Colonic mucosa (tissue), 4 donors: ENCODE data around the gene ART4. TPM values are rescaled to one million over a fixed set of nuclear protein-coding genes. Genes with fewer than 3 reads are reported as not detected.

Experiments used
- DNase-seq: peaks from one replicate; pipeline ENCODE4 v3.0.0-alpha.2; 2020
- H3K27ac ChIP-seq: fragments of 200-600 bp; one replicate; pipeline ENCODE4 v1.8.0; 2021
- H3K27me3 ChIP-seq: fragments of 200-600 bp; one replicate; pipeline ENCODE4 v1.8.0; 2021
- H3K36me3 ChIP-seq: fragments of 200-600 bp; one replicate; pipeline ENCODE4 v1.8.0; 2021
- H3K4me1 ChIP-seq: fragments of 200-600 bp; one replicate; pipeline ENCODE4 v1.8.0; 2021; ENCODE audit warnings: mild to moderate bottlenecking
- H3K4me3 ChIP-seq: fragments of 200-600 bp; one replicate; pipeline ENCODE4 v1.8.0; 2021
- H3K9ac ChIP-seq, 2 donors: one replicate each; pipeline ENCODE4 v1.7.0; 2013; ENCODE audit warnings: control low read depth in 2 of 2, low read depth in 2 of 2, low read length in 2 of 2
- H3K9me3 ChIP-seq: fragments of 200-600 bp; one replicate; pipeline ENCODE4 v1.8.0; 2021
- intact Hi-C: fragments of 100-400 bp; cut with DNase I; formaldehyde crosslinking; loops from one replicate; pipeline ENCODE4 v1.14.1; 2022
- total RNA-seq, 2 donors: library from RNA; stranded (reverse); fragmentation: NEBNext Ultra II Directional in 1 of 2; extraction: Animal tissue kit (Norgen Biotek cat#: 25700) in 1 of 2; gene quantifications; one replicate each; pipeline ENCODE4 v1.2.1, GENCODE V29; 2021
- TF ChIP-seq, protein P1 (sequence below): fragments of 200-600 bp; IDR thresholded peaks from one replicate; pipeline ENCODE4 v1.8.0; 2022; ENCODE audit warnings: antibody characterized with exemption, mild to moderate bottlenecking
- donor health status: healthy.
- donor health status: DM: no; HTN: no; CAD: no.
- donor health status: DM: no; HTN: no; CAD: no.

The ART4 gene
- total RNA-seq, 2 donors from 2014 or later: 0.49 TPM; not detected in 1

DNA sequence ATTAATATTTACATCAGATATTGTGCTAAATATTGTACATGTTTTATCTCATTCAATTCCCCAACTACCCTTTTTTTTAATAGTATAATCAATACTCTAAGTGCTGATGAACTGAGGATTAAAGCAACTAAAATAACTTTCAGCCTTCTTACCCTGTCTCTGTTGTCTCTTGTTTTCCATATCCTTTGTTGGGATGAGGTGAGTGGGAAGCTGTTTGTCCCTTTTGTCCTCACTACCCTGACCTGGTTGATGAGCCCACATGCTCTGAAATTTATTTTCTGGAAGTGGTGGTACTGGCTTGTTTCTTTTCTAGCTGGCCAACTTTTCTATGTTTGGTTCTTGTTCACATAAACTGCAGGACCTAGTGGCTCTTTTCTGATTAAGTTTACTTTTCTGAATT, 9.6 kb upstream of the ART4 start:
- Histone ChIP-seq H3K9me3 (no peaks in the 10 kb centered on the region), H3K27me3 (no peaks in the 10 kb centered on the region), H3K9ac (no peak overlapping the region), H3K27ac (no peak overlapping the region), H3K4me3 (no peak overlapping the region), H3K36me3 (no peaks in the 10 kb centered on the region), H3K4me1 (no peaks in the 10 kb centered on the region)
- no peak for DNase-seq
- intact Hi-C loops: no loop called here
- TF ChIP-seq, protein P1, sequence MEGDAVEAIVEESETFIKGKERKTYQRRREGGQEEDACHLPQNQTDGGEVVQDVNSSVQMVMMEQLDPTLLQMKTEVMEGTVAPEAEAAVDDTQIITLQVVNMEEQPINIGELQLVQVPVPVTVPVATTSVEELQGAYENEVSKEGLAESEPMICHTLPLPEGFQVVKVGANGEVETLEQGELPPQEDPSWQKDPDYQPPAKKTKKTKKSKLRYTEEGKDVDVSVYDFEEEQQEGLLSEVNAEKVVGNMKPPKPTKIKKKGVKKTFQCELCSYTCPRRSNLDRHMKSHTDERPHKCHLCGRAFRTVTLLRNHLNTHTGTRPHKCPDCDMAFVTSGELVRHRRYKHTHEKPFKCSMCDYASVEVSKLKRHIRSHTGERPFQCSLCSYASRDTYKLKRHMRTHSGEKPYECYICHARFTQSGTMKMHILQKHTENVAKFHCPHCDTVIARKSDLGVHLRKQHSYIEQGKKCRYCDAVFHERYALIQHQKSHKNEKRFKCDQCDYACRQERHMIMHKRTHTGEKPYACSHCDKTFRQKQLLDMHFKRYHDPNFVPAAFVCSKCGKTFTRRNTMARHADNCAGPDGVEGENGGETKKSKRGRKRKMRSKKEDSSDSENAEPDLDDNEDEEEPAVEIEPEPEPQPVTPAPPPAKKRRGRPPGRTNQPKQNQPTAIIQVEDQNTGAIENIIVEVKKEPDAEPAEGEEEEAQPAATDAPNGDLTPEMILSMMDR: no peak

DNA sequence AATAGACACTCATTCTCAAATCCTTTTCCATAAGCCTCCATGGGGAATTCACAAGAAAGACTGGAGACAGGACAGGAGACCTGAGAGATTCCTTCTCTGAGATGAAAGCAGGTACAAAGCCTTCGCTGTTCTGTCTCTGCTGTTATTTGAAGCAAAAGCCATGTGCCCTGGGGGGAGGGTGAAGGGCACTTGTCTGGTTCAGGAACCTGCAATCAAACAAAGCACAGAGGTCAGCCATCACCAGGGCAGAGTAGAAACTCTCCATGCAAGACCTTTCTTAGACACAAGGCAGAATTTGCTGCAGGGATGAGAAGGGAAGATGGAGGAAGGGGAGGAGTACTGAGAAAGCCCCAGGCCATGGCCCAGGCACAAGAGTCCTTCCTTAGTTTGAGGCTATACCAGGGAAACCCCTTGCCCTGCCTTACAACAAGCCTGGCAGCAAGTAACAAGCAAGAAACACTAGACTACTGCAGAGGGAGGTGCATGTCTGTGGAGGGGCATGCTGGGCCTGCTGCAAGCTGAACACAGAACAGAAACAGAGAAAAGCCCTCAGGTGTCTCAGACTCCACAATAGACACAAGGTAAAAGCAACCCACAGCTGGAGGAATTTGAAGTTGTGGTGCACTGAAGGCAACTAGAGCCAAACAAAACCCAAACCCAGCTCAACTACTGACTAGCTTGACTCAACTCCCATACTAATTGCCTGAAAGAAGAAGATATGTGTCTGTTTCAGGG, 7.8 kb upstream of the ART4 start:
- intact Hi-C loops: no loop called here
- Histone ChIP-seq H3K27me3 (no peaks in the 10 kb centered on the region), H3K36me3 (no peaks in the 10 kb centered on the region), H3K4me3 (no peak overlapping the region), H3K4me1 (no peaks in the 10 kb centered on the region), H3K9me3 (no peaks in the 10 kb centered on the region), H3K27ac (no peak overlapping the region), H3K9ac (no peak overlapping the region)
- no peak for DNase-seq
- TF ChIP-seq, protein P1: no peak

DNA sequence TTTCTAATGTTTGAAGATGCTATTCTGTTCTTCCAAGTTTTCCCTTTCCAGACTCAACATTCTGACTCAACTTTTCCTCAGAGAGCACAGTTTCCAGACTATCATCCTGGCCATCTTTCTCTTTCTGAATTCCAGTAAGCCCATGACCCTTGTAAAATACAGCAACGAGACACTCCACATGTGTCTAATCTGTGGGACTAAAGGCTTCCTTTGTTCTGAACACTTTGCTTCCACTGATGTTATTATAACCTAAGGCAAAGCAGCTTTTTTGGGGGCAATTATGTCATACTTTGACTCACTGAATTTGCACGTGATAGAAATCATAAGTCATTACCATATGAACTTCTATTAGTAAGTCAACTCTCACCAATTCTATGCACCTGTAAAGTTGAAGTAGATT, 6.3 kb upstream of the ART4 start:
- DNase-seq: no peak
- Histone ChIP-seq H3K9me3 (no peaks in the 10 kb centered on the region), H3K27me3 (no peaks in the 10 kb centered on the region), H3K9ac (no peak overlapping the region), H3K4me1 (no peaks in the 10 kb centered on the region), H3K36me3 (no peaks in the 10 kb centered on the region), H3K27ac (no peak overlapping the region), H3K4me3 (no peak overlapping the region)
- TF ChIP-seq, protein P1: no peak
- intact Hi-C loops: loop anchor here (10.0 kb wide), 1 partner anchor 125 kb away; no protein-coding TSS in a partner anchor

DNA sequence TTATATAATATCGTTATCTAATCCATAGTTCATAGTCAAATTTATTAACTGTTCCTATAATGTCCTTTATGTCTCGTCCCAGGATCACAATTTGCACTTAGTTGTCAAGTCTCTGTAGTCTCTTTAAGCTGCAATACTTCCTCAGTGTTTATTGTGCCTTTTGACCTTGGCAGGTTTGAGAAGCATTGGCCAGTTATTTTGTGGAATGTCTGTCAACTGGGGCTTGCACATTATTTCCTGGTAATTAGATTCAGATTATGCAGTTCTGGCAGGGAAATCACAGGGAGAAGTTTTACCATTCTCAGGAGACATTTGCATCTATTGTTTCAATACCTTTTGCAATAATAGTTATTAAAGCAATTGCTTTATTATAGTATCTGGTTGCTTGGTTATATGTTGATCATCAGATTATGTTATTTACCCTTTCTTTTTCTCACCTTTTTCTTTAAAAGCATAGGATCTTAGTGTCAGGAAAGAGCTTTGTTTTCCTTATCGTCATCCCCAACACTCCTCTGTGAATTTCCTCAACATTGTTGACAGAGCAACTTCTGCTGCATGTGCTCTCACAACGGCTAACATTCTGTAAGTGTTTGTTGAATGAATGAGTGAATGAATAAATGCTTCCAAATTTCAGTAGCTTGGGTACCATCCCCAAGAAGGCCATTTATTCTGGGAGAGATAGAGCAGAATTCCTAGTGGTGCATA, 3.7 kb upstream of the ART4 start:
- Histone ChIP-seq H3K4me1 (no peaks in the 10 kb centered on the region), H3K36me3 (no peaks in the 10 kb centered on the region), H3K27me3 (no peaks in the 10 kb centered on the region), H3K4me3 (no peak overlapping the region), H3K9me3 (no peaks in the 10 kb centered on the region), H3K9ac (no peak overlapping the region), H3K27ac (no peak overlapping the region)
- intact Hi-C loops: loop anchor here (10.0 kb wide), 1 partner anchor 122 kb away; no protein-coding TSS in a partner anchor
- no peak for DNase-seq
- TF ChIP-seq, protein P1: no peak

DNA sequence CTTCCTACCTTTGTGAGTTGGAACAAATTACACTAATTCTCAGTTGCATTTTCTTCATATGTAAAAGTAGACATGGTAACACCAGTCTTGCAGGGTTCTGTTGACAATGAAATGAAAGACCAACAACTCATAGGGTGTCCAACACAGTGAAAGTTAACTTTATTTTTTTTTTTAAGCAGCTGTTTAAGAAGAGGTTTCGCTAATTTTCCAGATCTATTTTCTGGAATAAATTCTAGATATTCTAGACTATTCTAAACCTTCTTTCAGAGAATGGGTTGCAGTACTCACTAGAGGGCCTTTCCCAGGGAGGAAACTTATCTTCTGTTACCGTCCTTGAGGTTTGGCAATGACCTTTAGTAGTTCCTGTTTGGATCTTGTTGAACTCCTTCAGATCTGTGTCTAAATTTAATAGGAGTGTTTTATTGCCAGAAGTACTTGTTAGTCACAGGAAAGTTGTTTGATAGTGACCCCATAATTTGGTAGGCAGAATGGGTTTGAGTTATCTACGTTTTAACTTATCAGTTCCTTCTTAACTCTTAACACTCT, 2.8 kb upstream of the ART4 start:
- TF ChIP-seq, protein P1: no peak
- DNase-seq: no peak
- Histone ChIP-seq H3K9me3 (no peaks in the 10 kb centered on the region), H3K4me3 (no peak overlapping the region), H3K9ac (no peak overlapping the region), H3K27me3 (no peaks in the 10 kb centered on the region), H3K4me1 (no peaks in the 10 kb centered on the region), H3K36me3 (no peaks in the 10 kb centered on the region), H3K27ac (no peak overlapping the region)
- intact Hi-C loops: loop anchor here (10.0 kb wide), 1 partner anchor 121 kb away; no protein-coding TSS in a partner anchor
